Epithelial cell of proximal tubule (primary cell): ENCODE measurements around the gene SWSAP1. TPM values are rescaled to one million over a fixed set of nuclear protein-coding genes. Genes with fewer than 3 reads are reported as not detected.

Source experiments
- DNase-seq: peaks from one replicate; pipeline ENCODE4 v3.0.0-alpha.2; 2011; ENCODE audit warnings: low read depth
- H3K4me3 ChIP-seq: 2 replicates; pipeline ENCODE4 v1.5.1; 2011; ENCODE audit warnings: low read depth, mild to moderate bottlenecking, low read length
- CTCF ChIP-seq: conservative IDR thresholded peaks from 2 replicates; pipeline ENCODE4 v1.5.1; 2012; ENCODE audit warnings: low read depth, mild to moderate bottlenecking, low read length
- total RNA-seq: library from RNA; depleted of rRNA; stranded (reverse); fragments of >200 nt; gene quantifications from 2 replicates; pipeline ENCODE4 v1.2.3, GENCODE V29; 2015

SWSAP1 gene
- total RNA-seq, 1 donor from 2014 or later = 1.2 TPM

- DNase-seq = no peak
- H3K4me3 ChIP-seq = peak within 1 kb of the TSS; percentile 70
- TF ChIP-seq CTCF = no peak
Measured at GRCh38 chr19:11418549-11419506, 44.4 kb downstream of the SWSAP1 start, which contains the start of gene RGL3. Gene RGL3, minus strand, starts transcription at chr19:11419314. Its CDS starts 36 bp downstream, at chr19:11419278.

GRCh38 chr19:11420429-11421370, 46.2 kb downstream of the SWSAP1 start:
- DNase-seq = no peak
- TF ChIP-seq CTCF = no peak
- peak overlapping the region; percentile 37 for H3K4me3 ChIP-seq

GRCh38 chr19:11421371-11422098, 47.1 kb downstream of the SWSAP1 start:
- DNase-seq = no peak
- no peak overlapping the region for H3K4me3 ChIP-seq
- TF ChIP-seq CTCF = no peak

GRCh38 chr19:11422163-11423065, 47.9 kb downstream of the SWSAP1 start:
- no peak overlapping the region for H3K4me3 ChIP-seq
- TF ChIP-seq CTCF = no peak
- DNase-seq = no peak

- no peak for TF ChIP-seq CTCF
- no peak for DNase-seq
- no peak overlapping the region for H3K4me3 ChIP-seq
Measured at GRCh38 chr19:11423164-11423790, 48.8 kb downstream of the SWSAP1 start.
